ENCODE measurements around the gene RNF123.

DNA sequence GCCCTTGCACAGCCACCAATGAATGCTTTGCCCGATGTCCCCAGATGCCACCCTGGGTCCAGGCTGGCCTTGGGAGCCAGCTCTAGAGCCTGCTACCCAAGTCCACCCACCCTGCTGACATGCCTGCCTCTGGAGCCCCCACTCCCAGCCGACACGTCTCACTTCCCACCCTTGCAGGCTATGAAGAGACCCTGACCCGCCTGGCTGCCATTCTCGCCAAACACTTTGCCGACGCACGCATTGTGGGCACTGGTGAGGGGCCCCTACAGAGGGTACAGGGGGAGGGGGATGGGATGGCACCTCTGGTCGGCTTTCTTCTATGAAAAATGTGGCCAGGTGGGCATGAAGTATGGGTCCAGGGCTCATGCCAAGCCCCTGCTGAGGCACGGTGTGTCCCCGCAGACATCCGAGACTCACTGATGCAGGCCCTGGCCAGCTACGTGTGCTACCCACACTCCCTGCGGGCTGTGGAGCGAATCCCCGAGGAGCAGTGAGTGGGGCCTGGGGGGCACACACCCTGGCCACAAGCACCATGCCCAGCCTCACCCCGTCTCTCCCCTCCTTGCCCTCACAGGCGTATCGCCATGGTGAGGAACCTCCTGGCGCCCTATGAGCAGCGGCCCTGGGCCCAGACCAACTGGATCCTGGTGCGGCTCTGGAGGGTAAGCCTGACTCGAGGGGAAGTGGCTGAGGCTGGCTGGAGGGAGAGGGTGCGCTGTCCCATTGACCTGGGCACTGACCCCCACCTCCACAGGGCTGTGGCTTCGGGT lies 24.2 kb downstream of the RNF123 start:
- TF ChIP-seq ATF3 (IDR thresholded peaks at IDR 0.05) = no peak
- TF ChIP-seq CTCF (IDR thresholded peaks at IDR 0.05 in 2 of 3, conservative IDR thresholded peaks at IDR 0.05 in 1 of 3; ENCODE audit: borderline replicate concordance in 1 of 3, insufficient read depth in 1 of 3, low read depth in 2 of 3, low read length in 2 of 3) = no peak
- TF ChIP-seq, protein P1, sequence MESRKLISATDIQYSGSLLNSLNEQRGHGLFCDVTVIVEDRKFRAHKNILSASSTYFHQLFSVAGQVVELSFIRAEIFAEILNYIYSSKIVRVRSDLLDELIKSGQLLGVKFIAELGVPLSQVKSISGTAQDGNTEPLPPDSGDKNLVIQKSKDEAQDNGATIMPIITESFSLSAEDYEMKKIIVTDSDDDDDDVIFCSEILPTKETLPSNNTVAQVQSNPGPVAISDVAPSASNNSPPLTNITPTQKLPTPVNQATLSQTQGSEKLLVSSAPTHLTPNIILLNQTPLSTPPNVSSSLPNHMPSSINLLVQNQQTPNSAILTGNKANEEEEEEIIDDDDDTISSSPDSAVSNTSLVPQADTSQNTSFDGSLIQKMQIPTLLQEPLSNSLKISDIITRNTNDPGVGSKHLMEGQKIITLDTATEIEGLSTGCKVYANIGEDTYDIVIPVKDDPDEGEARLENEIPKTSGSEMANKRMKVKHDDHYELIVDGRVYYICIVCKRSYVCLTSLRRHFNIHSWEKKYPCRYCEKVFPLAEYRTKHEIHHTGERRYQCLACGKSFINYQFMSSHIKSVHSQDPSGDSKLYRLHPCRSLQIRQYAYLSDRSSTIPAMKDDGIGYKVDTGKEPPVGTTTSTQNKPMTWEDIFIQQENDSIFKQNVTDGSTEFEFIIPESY (IDR thresholded peaks at IDR 0.05; ENCODE audit: extremely low read depth, insufficient replicate concordance, low read length) = no peak
- no peak for TF ChIP-seq ELF1 (IDR thresholded peaks at IDR 0.05; ENCODE audit: borderline replicate concordance, low read depth)
- TF ChIP-seq POLR2A (IDR thresholded peaks at IDR 0.05; ENCODE audit: borderline replicate concordance, extremely low read depth, insufficient read depth, insufficient read length) = no peak
- TF ChIP-seq ZFX (IDR thresholded peaks at IDR 0.05) = no peak
- TF ChIP-seq ZNF274 (IDR thresholded peaks at IDR 0.05; ENCODE audit: low read depth, low read length) = no peak
- TF ChIP-seq EZH2 (IDR thresholded peaks at IDR 0.05) = no peak
- TF ChIP-seq POLR2AphosphoS5 (IDR thresholded peaks at IDR 0.05; ENCODE audit: low read depth, low read length) = no peak
- no peak for TF ChIP-seq SIN3A (IDR thresholded peaks at IDR 0.05; ENCODE audit: low read depth)
- no peak for TF ChIP-seq EZH2phosphoT487 (IDR thresholded peaks at IDR 0.05; ENCODE audit: borderline replicate concordance)
- no peak for TF ChIP-seq REST (IDR thresholded peaks at IDR 0.05; ENCODE audit: low read depth)
- no peak for TF ChIP-seq SP1 (IDR thresholded peaks at IDR 0.05; ENCODE audit: low read depth)

Data from HCT116 (cell line).